Measurements from ENCODE around the gene AMT.

AMT gene, protein sequence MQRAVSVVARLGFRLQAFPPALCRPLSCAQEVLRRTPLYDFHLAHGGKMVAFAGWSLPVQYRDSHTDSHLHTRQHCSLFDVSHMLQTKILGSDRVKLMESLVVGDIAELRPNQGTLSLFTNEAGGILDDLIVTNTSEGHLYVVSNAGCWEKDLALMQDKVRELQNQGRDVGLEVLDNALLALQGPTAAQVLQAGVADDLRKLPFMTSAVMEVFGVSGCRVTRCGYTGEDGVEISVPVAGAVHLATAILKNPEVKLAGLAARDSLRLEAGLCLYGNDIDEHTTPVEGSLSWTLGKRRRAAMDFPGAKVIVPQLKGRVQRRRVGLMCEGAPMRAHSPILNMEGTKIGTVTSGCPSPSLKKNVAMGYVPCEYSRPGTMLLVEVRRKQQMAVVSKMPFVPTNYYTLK

DNA sequence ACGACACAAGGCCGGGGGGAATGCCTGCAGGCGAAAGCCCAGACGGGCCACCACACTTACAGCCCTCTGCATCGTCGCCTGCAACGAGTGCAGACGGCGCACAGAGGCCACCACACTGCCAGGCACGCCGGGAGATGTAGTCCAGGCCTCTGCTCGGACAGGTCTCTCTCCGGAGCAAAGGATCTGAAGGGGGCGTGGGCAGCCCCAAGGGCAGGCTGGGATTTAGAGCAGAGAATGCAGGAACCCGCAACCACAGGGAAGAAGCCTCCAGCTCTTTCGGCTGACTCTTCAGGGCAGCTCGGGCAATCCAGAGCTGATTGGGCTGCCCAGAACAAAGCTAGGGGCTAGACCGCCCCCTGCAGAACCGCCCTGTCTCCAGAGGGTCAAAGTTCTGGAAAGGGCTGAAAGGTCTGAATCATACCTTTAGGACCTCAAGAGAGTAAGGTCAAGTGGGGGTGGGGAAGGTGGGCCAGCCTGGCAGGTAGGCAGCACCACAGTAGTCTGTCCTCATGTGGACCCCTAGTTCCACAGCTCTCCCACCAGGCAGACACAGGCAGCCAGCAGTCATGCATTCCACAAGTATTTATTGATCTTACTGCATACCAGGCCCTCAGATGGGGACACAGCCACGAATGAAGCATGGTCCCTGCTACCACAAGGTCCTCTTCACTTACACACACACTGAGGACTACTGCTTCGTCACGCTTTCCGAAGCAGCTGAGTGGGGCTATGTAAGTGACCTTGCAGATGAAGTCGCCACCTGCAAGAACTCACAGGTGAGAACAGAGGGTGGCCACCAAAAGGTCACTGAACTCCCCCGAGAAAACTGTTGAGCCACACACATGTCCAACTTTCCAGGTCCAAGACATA is at the start of gene AMT:
AMT (minus strand) TSS at position 95 of the 870 bp plus-strand sequence; CDS start at position 72, 23 bp downstream.
- DNase-seq = no peak

DNA sequence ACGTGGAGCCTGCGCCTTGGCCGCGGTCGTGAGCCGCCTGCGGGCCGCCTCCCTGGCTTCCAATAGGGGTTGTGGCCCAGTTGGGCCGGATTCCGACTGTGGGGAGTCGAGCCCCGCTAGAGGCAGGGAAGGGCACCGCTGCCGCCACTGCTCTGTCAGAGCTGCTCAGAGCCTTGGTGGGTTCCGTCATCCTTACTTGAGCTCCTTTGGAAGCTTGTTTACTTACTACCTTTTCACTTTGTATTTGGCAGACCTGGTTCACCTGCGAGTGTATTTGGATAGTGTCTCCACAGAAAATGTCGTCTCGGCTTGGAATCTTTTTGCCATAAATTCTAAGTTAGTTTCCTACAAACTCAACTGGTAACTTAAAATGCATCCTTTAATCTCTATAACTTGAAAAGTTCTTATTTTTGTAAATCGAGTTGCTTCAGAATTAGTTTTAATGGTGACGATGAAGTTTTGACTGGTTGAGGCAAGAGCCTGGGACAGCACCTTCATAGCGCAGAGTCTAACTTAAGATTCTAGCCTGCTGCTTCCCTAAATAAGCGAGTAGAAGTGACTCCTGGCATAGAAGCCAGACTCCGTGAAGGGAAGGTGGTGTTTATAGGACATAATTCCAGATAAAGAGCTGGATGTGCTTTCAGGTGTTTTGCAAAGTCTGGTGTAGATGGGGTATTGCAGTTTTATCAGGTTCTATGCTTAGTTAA is 48.6 kb upstream of the AMT start:
- DNase-seq = no peak

DNA sequence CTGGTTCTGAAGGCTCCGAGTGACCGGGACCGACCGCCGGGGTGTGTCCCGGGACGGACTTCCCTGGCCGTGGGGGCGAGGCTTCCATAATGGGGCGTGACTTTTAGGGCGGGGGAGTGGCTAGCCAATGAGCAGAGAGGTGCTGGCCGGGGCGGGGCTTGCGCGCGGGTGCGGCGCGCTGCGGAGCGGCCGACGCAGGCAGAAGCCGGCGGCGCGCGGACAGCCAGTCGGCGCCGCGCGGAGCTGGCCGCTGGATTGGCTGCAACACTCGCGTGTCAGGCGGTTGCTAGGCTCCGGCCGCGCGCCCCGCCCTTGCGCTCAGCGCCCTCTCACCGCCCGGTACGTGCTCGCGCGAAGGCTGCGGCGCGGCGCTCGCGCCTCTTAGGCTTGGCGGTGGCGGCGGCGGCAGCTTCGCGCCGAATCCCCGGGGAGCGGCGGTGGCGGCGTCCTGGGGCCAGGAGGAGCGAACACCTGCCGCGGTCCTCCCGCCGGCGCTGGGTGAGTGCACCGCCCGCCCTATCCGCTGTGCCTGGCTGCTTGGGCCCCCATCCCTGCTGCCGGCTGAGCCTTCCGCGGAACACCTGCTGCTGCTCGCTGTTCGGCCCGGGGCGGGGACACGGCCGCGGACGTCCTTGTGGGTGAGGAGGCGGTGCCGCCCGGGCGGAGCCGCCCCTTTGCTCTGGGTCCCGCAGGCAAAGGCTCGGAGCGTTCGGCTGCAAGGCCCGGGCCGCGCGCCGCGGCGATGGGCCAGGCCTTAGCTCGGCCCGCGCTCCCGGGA is 47.9 kb upstream of the AMT start, which contains the start of gene DAG1:
DAG1 (plus strand) TSS at position 332 of the 778 bp plus-strand sequence. CDS start 40,268 bp downstream, outside the sequence.
- DNase-seq = peak; percentile 93

DNA sequence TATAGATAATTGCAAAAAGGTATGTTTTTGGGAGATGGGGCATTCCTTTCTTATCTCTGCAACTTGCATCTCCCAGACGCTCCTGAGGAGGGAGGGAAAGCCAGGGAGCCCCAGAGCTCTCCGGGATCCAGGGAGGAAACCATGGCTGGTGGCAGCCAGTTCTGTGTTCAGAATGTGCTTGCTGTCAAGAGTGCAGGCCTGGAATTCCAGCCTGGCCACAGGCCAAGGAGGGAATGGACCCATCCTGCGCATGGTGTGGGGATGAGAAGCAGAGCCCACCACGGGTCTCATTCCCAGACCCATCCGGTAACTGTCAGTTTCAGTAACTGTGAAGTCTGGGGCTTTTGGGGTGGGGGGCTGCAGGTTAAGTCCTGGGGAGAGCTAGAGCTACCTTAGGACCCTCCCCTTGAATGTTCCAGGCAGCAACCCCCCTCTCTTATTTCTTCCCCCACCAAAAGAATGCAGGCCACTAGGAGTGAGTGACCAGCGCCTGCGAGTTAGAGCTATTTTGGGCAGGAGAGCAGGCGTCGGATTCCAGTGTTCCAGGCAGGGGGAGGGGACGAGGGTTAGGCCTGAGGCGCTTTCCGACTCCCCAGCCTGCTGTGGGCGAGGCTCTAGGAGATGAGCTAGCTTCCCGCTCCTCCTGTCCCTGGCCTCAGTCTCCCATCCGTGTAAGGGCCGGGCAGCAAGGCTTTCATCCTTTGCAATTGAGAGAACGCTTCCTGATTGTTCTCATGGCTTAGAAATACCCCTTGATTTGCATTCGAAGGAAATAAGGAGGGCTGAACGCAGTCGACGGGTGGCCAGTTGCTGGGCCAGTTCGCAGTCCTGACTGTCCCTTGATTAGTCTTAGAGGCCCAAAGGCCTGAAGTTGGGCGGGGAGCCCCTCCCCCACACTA is 47.0 kb upstream of the AMT start:
- no peak for DNase-seq

DNA sequence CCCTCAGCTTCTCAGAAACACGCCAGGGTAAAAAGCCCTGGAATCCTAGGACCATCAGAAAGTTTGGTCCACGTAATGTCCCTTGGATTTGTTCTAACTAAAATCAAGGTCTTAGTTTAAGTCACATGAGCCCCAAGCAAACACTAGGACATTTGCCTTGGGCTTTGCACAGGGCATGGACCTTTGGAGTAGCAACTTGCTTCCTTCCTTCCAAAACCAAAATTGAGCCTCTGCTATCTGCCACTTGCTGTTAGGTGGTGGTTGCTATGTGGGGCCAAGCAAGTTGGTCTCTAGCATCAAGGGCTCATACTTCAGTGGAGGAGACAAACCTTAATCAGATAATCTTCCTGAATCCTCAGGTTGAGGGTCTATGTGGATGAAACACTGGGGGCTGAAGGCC is 43.8 kb upstream of the AMT start:
- no peak for DNase-seq

DNA sequence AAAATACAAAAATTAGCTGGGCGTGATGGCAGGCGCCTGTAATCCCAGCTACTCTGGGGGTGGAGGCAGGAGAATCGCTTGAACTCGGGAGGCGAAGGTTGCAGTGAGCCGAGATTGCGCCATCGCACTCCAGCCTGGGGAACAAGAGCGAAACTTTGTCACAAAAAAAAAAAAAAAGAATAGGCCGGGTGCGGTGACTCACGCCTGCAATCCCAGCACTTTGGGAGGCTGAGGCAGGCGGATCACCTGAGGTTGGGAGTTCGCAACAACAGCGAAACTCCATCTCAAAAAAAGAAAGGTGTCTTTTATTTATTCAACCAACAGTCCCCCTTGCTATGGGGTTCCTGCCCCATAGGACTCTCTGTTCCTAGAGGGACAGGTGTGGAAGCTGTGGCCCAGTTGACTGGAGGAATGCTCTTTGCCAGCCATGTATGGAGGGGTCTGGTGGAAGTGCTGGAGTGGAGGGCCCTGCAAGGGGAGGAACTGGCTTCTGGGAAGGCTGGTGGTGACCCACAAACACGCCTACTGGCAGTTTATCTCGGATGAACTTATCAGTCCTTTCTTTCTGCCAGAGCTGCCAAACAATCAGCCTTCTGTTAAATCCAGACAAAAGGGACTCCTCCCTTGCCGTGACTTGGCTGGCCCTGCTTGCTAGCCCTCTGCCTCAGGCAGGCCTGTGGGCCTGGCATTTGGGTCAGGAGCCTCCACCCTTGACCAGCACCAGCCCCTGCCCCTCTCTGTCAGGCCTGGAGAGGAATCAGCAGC is 43.2 kb upstream of the AMT start:
- no peak for DNase-seq

DNA sequence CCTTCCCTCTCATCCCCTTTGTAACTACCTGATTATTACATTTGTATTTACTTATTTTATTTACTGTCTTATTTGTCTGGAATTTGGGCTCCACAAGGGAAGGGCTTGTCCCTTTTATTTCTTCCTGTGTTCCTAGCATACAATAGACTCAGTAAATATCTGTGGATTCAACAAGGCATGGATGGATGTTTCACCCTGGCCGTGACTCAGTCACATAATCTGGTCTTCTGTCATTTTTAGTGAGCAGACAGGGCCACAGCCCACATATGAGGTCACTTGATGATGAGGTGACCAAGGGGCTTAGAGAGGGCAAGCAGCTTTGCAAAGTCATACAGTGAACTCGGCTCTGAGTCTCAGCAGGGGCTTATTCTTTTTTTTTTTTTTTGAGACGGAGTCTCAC is 39.9 kb upstream of the AMT start:
- DNase-seq = no peak

DNA sequence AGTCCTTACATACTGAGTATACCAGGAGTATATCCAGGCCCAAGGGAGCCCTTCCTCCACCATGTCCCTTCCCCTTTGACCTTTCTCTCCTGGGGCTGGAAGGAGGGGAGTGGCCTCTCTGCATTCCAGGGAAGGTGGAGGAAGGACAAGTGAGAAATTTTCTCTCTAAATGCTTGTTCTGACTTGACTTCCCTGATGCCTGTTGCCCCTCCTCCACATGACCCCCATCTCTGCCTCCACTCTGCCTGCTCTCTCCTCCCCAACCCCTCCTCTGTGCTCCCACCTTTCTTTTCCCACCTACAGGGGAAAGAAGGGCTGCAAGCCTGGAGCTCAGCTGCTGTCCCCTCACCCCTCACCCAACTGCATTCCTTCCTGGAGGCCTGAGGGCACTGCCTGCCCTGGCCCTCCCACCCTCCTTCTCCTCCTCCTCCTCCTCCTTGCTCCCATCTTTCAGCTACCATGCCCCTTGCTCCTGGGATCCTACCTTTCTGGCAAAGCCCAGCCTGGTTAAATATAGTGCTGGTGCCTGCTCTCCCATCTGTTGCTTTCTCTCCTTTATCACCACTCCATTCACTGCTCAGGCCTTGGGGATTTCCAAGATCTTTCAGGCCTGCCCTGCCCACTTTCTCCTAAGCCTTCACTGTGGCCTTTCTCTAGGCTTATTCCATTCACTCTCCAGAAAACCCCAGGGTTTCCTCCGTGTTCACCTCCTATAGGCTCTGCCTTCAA is 39.3 kb upstream of the AMT start:
- no peak for DNase-seq

DNA sequence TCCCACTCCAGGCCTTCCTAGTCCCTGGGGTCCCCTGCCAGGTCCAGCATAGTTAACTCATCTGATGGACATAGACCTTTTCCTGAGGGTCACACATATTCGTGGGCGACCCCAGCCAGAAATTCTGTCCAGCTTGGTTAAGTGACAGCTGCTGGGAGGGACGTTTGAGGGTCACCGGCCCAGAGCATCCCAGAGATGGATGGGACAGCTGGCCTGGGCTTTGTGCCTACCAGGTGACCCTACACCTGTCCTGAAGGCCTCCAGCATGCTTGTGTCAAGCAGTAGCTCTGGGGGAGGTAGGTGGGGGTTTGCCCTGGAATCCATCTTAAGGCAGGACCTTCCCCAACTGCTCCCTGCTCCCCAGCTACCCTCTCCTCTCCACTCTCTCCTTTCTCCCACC is 38.7 kb upstream of the AMT start:
- no peak for DNase-seq

DNA sequence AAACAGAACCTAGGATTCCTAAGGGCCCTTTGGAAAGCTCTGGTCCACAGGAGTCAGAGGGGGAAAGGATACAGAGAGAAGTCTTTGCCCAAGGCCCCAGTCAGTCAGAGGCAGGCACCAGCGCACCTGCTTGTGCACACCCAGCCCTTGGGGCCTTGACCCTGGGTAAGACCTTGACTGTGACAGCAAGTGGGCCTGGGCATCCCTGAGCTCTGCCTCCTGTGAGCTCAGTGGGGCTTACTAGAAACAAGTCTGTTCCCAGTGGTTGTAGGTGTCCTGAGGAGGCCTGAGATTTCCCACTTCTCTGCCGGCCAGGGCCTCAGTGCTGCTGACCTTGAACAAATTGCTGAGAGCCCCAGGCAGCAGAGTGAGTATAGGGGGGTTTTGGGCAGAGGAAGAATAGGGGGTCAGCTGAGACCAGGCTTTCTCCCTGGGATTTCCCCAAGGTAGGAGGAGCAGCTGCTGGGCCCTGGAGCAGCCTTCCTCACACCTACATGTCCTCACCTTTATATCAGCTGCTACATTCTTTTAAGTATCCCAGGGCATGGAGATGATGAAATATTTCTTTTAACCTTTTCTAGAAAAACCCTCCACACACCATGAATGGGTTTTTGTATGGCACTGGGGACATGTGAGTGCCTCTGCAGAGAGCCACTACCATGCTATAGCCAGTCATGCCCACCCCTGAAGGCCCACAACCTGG is 38.1 kb upstream of the AMT start:
- no peak for DNase-seq

DNA sequence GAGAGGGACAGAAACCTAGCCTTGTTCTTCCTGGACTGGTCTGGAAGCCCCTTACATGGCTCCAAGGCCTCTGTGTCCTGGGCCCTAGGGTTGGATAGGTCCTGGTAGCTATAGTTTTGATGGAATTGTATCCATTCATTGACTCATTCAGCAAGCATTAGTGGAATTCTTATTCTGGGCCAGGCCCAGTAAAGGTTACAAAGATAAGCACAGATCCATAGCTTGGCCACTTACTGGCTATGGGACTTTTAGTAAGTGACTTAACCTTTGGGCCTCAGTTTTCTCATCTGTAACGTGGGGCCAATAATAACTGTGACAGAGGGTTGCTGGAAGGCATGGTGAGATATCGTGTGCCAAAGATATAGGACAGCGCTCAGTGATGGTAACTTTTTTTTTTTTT is 34.2 kb upstream of the AMT start:
- no peak for DNase-seq

DNA sequence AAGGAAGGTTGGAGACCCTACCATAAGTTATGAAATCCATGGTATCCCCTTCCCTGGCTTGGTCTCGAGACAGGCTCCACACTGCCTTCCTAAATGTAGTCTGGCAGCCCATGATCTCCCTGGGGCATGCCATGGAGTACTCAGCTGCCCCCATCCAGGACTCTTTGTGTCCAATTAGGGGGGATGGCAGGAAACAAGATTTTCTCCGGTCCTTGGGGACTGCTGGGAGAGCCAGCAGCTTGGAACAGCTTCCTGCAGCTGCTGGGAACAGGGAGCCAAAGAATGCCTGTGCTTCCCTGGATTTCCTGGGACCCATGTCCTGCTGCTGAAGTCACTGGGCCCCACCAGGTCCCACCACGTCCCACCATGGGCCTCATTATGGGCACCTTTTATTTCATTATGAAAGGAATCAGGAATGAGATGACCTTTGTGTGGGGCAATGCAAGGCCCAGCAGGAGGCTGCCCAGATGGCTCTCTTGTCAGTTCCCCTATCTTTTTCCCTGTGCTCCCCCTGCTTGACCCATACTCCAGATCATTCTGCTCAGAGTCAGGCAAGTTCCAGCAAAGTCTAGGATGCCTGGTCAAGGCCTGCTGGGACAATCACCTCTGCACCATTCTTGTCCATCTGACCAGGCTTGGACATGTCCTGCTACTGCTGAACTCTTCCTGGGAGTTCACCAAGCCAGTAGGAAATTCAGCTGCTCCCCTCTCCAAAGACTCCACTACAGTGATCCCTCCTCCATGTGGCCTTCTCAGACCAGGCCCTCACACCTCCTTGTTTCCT is 32.8 kb upstream of the AMT start:
- no peak for DNase-seq

DNA sequence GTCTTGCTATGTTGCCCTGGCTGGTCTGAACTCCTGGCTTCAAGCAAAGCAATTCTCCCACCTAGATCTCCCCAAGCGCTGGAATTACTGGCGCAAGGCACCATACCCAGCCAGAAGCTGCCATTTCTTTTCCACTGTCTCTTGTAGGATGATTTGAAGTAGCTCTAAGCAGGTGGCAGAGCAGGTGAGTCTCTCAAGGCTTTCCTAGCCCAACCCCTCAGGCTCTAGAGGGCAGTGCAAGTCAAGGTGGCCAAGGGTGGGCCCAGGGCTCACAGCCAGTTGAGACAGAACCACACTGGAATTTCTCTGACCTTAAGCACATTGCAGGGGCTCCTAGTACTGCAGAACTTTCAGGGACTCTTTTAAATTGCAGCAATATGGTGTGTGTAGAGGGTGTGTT is 32.2 kb upstream of the AMT start:
- DNase-seq = no peak

DNA sequence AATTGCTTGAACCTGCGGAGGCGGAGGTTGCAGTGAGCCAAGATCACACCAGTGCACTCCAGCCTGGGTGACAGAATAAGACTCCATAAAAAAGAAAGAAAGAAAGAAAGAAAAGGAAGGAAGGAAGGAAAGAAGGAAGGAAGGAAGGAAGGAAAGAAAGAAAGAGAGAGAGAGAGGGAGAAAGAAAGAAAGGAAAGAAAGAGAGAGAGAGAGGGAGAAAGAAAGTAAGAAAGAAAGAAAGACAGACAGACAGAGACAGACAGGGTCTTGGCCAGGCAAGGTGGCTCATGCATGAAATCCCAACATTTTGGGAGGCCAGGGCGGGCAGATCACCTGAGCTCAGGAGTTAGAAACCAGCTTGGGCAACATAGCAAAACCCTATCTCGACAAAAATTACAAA is 31.3 kb upstream of the AMT start:
- no peak for DNase-seq

DNA sequence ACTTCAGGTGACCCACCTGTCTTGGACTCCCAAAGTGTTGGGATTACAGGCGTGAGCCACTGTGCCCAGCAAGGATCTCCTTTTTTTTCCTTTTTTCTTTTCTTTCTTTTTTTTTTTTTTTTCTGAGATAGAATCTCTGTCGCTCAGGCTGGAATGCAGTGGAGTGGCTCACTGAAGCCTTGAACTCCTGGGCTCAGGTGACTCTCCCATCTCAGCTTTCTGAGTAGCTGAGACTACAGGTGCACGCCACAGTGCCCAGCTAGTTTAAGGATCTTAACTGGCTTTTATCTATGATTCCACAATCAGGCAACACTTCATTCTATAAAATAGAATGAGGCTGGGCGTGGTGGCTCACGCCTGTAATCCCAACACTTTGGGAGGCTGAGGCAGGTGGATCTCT is 23.1 kb upstream of the AMT start:
- DNase-seq = no peak

DNA sequence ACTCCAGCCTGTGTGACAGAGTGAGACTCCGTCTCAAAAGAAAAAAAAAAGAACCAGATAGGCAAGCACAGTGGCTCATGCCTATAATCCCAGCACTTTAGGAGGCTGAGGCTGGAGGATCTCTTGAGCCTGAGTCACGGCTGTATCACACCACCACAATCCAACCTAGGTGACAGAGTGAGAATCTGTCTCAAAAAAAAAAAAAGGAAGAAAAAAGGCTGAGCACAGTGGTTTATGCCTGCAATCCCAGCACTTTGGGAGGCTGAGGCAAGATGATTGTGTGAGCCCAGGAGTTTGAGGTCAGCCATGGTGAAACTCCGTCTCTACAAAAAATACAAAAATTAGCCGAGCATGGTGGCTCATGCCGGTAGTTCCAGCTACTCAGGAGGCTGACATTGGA is 12.5 kb upstream of the AMT start:
- DNase-seq = no peak

DNA sequence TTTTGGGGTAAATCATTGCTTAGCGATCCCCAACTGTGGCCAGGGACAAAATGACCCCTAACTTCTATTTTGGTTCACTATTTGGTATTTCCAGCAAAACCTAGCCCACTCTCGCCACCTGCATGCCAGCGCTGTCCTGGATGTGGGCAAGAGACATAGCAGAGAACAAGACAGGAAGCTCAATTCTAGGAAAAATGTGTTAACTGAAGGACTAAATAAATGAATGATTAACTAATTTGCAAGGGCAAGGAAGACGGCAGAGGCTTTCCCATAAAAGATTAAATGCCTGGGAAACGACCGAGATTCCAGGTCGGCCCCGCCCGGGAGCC is 6.4 kb upstream of the AMT start:
- DNase-seq = no peak

DNA sequence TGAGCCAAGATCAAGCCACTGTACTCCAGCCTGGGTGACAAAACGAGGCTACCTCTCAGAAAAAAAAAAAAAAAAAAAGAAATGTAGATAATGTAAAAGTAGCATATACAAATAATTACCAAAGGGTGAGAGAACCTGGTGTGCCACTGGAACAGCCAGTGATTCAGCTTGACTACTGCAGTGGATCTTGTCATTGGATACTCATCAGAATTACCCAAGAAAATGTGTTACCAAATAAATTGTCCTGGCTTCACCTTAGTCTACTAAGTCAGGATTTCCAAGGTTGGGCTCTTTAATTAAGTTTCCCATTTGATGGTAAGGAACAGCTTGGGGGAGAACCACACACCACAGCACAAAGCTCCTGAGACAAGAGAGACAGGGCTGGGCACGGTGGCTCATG is 5.3 kb upstream of the AMT start:
- DNase-seq = no peak

DNA sequence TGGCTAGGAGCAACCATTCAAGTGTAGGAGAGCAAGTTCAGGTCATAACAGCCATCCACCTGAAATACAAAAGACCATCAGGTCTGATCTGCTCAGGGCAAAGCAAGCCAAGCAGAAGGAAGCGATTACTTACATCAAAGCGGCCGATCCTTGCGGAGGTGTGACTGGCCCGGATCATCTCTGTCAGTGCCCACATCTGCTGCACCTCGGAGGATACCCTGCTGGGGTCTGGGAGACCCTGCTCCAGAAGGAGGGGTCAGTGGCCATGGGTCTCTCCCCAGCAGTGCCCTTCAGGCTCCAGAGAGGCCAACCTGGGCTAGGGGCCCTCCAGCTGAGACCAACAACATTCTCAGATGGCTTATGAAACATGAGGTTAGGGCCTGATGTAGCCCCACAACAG is 2.5 kb upstream of the AMT start:
- DNase-seq = no peak
